Stimulated activated CD4-positive, alpha-beta T cell treated with anti-CD3 and anti-CD28 coated beads, Interleukin-1b, Interleukin-23, amount 100 ng/mL, for 1 hour (primary cell): ENCODE measurements around the gene UBE2K.
"Not testable (repeated sequence)": the region's sequence is repeated elsewhere in the genome, so short reads cannot be mapped to it uniquely, and the experiment has no call there.

Source experiments
- DNase-seq, 2 donors: peaks; one replicate each; pipeline ENCODE4 v3.0.0-alpha.2; 2020; ENCODE audit warnings: low read depth in 2 of 2

UBE2K gene

GRCh38 chr4:39687014-39687413 lies 10.9 kb upstream of the UBE2K start:
- DNase-seq, result no peak

GRCh38 chr4:39689970-39690369 lies 8.0 kb upstream of the UBE2K start:
- DNase-seq, result no peak

- peak in 1 of 2 donors; percentile 21 for DNase-seq
Measured at GRCh38 chr4:39698424-39699009, 581 bp downstream of the UBE2K start.

- DNase-seq, result no peak
Measured at GRCh38 chr4:39699687-39700409, 1.9 kb downstream of the UBE2K start.

DNA sequence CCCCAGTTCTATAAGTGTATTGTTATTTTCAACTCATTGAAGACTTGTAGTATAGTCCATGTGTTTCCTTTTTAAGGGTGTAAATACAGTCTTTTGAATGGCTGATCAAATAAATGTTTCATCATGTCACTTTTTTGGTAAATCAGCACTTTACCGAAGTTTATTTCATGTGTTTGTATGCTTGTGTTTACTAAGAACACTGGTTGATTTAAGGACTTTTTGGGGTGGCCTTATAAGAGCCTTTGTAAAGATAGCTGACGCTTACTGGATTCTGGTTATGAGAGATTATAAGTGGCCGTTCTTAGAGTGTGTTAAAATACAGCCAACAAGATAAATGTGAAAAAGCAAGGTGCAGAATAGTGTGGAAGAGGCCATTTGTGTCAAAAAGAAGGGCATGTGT lies 2.6 kb downstream of the UBE2K start:
- no peak for DNase-seq

DNA sequence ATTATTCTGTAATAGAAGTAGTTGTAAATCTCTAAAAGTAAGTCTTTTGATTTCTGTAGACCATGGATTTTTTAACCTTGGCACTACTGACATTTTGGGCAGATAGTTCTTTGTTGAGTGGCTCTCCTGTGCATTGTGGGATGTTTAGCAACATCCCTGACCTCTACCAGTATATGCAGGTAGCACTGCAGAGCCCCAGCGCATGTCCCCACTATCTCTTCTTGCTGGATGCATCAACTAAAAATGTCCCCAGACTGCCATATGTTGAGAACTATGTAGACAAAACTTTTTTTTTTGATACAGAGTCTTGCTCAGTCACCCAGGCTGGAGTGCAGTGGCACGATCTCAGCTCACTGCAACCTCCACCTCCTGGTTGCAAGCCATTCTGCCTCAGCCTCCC lies 4.8 kb downstream of the UBE2K start:
- no peak for DNase-seq

DNA sequence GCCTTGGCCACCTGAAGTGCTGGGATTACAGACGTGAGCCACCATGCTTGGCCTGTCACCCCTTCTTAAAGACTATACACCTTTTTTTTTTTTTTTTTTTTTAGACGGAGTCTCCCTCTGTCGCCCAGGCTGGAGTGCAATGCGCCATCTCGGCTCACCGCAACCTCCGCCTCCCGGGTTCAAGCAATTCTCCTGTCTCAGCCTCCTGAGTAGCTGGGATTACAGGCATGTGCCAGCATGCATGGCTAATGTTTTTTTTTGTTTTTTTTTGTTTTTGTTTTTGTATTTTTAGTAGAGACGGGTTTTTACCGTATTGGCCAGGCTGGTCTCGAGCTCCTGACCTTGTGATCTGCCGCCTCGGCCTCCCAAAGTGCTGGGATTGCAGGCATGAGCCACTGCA lies 6.9 kb downstream of the UBE2K start:
- not testable (repeated sequence) for DNase-seq

GRCh38 chr4:39706334-39706733 lies 8.4 kb downstream of the UBE2K start:
- DNase-seq, result no peak

DNA sequence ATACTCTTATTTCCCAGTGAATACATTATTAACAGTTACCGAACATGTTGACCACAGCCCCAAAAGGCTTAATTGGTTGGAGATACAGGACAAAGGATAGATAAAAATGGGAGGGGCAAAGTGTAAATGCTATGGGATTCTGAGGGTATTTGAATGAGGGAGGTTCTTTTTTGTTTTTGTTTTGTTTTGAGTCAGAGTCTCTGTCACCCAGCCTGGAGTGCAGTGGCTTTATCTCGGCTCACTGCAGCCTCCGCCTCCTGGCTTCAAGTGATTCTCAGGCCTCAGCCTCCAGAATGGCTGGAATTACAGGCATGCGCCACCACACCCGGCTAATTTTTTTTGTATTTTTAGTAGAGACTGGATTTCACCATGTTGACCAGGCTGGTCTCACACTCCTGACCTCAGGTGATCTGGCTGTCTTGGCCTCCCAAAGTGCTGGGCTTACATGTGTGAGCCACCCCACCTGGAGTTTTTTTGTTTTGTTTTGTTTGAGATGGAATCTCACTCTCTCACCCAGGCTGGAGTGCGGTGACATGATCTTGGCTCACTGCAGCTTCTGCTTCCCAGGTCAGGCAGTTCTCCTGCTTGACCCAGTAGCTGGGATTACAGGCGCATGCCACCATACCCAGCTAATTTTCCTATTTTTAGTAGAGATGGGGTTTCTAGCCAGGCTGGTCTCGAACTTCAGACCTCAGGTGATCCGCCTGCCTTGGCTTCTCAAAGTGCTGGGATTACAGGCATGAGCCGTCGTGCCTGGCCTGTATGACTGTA lies 9.0 kb downstream of the UBE2K start:
- DNase-seq, result no peak

- DNase-seq, result no peak
Measured at GRCh38 chr4:39710098-39710896, 12.4 kb downstream of the UBE2K start.

- DNase-seq, result no peak
Measured at GRCh38 chr4:39712819-39713607, 15.1 kb downstream of the UBE2K start.

DNA sequence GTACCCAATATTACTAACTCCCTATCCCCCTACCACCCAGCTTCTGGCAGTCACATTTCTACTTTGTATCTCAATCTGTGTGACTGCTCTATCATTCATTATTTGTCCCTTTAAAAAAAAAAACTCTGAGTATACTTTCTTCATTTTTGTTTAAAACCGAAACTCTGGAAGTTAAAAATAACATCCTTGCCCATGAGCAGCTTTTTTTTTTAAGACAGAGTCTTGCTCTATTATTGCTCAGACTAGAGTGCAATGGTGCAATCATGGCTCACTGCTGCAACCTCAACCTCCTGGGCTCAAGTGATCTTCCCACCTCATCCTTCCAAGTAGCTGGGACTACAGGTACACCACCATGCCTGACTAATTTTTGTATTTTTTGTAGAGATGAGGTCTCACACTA lies 15.8 kb downstream of the UBE2K start:
- DNase-seq, result no peak

- no peak for DNase-seq
Measured at GRCh38 chr4:39714166-39714565, 16.2 kb downstream of the UBE2K start.

- no peak for DNase-seq
Measured at GRCh38 chr4:39715788-39716187, 17.9 kb downstream of the UBE2K start.

DNA sequence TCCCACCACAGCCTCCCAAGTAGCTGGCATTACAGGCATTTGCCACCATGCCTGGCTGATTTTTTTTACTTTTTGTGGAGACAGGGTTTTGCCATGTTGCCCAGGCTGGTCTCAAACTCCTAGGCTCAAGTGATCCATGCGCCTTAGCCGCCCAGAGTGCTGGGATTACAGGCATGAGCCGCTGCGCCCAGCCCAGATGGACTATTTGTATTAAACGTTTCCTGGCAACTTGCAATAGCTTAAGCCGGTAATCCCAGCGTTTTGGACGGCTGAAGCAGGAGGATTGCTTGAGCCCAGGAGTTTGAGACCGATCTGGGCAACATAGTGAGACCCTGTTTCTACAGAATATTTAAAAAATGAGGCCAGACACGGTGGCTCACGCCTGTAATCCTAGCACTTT lies 18.4 kb downstream of the UBE2K start:
- no peak for DNase-seq

- not testable (repeated sequence) for DNase-seq
Measured at GRCh38 chr4:39717743-39718142, 19.8 kb downstream of the UBE2K start.

DNA sequence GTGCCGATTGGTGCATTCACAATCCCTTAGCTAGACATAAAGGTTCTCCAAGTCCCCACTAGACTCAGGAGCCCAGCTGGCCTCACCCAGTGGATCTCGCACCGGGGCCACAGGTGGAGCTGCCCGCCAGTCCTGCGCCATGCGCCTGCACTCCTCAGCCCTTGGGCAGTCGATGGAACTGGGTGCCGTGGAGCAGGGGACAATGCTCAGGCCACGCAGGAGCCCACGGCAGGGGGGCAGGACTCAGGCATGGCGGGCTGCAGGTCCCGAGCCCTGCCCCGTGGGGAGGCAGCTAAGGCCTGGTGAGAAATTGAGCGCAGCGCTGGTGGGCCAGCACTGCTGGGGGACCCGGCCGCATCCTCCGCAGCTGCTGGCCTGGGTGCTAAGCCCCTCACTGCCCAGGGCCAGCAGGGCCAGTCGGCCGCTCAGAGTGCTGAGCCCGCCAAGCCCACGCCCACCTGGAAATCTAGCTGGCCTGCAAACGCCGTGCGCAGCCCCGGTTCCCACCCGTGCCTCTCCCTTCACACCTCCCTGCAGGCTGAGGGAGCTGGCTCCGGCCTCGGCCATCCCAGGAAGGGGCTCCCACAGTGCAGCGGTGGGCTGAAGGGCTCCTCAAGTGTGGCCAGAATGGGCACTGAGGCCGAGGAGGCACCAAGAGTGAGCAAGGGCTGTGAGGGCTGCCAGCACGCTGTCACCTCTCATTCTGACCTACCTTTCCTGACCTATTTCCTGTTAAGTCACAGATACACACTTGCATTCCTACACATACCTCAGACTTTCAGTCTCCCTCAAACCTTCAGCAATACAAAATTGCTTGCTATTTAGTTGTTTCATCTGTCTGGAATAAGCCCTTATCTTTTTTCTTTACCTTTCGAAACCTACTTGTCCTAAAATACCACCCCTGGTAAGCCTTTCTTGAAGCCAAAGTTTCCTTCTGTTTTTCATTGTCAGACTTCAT lies 20.7 kb downstream of the UBE2K start:
- no peak for DNase-seq

DNA sequence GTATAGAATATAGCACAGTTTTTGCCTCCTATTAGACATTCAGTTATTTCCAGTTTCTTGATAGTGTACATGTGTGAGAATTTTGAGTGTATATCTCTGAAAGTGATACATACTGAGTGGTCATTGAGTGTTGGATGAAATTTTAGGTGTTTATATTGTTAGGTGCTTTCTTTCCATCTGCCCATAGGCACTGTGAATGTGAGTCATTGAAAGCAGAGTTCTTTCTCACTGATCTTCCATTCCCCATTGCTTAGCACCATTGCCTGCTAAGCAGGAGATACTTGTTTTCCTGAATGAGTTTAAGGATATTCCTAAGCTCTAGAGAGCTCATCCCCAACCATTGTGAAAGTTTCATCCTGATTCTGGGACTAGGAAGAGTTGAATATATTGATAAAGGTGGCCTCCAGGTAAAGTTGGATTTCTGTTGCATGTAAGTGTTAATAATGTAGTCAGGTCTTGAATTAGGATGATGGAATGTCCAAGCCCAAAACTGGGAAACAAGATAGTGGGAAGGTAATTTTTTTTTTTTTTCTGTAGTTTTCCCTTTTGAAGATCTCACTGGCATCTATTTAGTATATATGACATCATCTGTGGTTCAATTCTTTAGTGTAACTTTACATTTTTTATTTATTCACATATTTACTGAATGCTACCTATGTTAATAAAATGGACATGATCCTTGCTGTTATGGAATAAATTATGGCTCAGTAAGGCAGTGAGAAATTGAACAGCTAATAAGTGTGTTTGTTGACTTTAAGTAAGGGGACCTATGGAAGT lies 22.1 kb downstream of the UBE2K start:
- DNase-seq, result no peak

DNA sequence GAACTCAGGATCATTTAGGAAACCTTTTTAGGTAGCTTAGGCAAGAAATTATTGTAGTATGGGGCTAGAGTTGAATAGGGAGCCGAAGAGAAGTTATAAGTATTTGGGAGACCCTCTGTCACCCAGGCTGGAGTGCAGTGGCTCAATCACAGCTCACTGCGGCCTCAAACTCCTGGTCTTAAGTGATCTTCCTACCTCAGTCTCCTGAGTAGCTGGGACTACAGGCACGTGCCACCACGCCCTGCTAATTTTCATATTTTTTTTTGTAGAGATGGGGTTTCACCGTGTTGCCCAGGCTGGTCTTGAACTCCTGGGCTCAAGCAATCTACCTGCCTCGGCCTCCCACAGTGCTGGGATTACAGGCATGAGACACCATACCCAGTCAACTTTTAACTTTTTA lies 23.3 kb downstream of the UBE2K start:
- DNase-seq, result not testable (repeated sequence)
